GM23248 (cell line): ENCODE data around the gene P3R3URF. TPM values are rescaled to one million over a fixed set of nuclear protein-coding genes. Genes with fewer than 3 reads are reported as not detected.

Experiments used
- DNase-seq: peaks from one replicate; pipeline ENCODE4 v3.0.0-alpha.2; 2015
- H2AFZ ChIP-seq: fragments of 200-600 bp; sonication (generic); 2 replicates; pipeline ENCODE4 v1.6.1; 2016; ENCODE audit warnings: antibody characterized with exemption
- H3F3A ChIP-seq: fragments of 200-600 bp; sonication (generic); 2 replicates; pipeline ENCODE4 v1.6.1; 2016; ENCODE audit warnings: mild to moderate bottlenecking, antibody characterized with exemption, mixed run types; ENCODE audit not compliant: insufficient read depth
- H3K27ac ChIP-seq: fragments of 200-600 bp; sonication (generic); 2 replicates; pipeline ENCODE4 v1.5.1; 2016; ENCODE audit warnings: mild to moderate bottlenecking
- H3K27me3 ChIP-seq: fragments of 200-600 bp; sonication (generic); replicated peaks from 2 replicates; pipeline ENCODE4 v1.6.1; 2016; ENCODE audit warnings: mild to moderate bottlenecking; ENCODE audit not compliant: insufficient read depth
- H3K36me3 ChIP-seq: fragments of 200-600 bp; sonication (generic); 2 replicates; pipeline ENCODE4 v1.6.1; 2016; ENCODE audit warnings: low read depth, mild to moderate bottlenecking
- H3K4me1 ChIP-seq: fragments of 200-600 bp; sonication (generic); 2 replicates; pipeline ENCODE4 v1.6.1; 2016; ENCODE audit warnings: mild to moderate bottlenecking; ENCODE audit not compliant: insufficient read depth
- H3K4me2 ChIP-seq: fragments of 200-600 bp; sonication (generic); one replicate; pipeline ENCODE4 v1.6.1; 2016; ENCODE audit warnings: mild to moderate bottlenecking; ENCODE audit not compliant: unreplicated experiment
- H3K4me3 ChIP-seq: fragments of 200-600 bp; sonication (generic); 2 replicates; pipeline ENCODE4 v1.5.1; 2016; ENCODE audit warnings: mild to moderate bottlenecking
- H3K79me2 ChIP-seq: fragments of 200-600 bp; sonication (generic); 2 replicates; pipeline ENCODE4 v1.6.1; 2016; ENCODE audit warnings: mild to moderate bottlenecking; ENCODE audit not compliant: insufficient read depth
- H3K9ac ChIP-seq: fragments of 200-600 bp; sonication (generic); 2 replicates; pipeline ENCODE4 v1.6.1; 2016; ENCODE audit warnings: mild to moderate bottlenecking
- H3K9me2 ChIP-seq: fragments of 200-600 bp; sonication (generic); 2 replicates; pipeline ENCODE4 v1.6.1; 2016; ENCODE audit warnings: mixed run types, mild to moderate bottlenecking, moderate library complexity; ENCODE audit not compliant: insufficient read depth
- H3K9me3 ChIP-seq: fragments of 200-600 bp; sonication (generic); one replicate; pipeline ENCODE4 v1.6.1; 2017; ENCODE audit warnings: low read depth
- H4K20me1 ChIP-seq: fragments of 200-600 bp; sonication (generic); 2 replicates; pipeline ENCODE4 v1.6.0; 2016; ENCODE audit not compliant: insufficient read depth
- EZH2 ChIP-seq: fragments of 200-600 bp; sonication (generic); IDR thresholded peaks from 2 replicates; pipeline ENCODE4 v1.6.1; 2018; ENCODE audit warnings: antibody characterized with exemption, mild to moderate bottlenecking; ENCODE audit not compliant: insufficient read depth, poor library complexity, severe bottlenecking
- EZH2phosphoT487 ChIP-seq: fragments of 200-600 bp; sonication (generic); IDR thresholded peaks from 2 replicates; pipeline ENCODE4 v1.6.1; 2018; ENCODE audit warnings: antibody characterized with exemption, moderate library complexity, mild to moderate bottlenecking, low read depth; ENCODE audit not compliant: insufficient read depth
- WGBS, 2 experiments: methylation state at CpG; one replicate each; pipeline ENCODE4 v1.1.6; 2015 to 2017; ENCODE audit warnings: low lambda C conversion rate in 2 of 2, low coverage in 1 of 2; ENCODE audit errors: missing lambda C conversion rate in 2 of 2; 5-methylcytosine and 5-hydroxymethylcytosine counted together
- in situ Hi-C: fragments of 300-500 bp; cut with MboI; formaldehyde crosslinking; loops from 2 replicates; pipeline ENCODE4 v1.15.0; 2020
- polyA plus RNA-seq: library from polyadenylated mRNA; unstranded; fragments of >200 nt; fragmentation: Nextera tagmentation; extraction: Ambion mirVana; gene quantifications from 2 replicates; pipeline ENCODE4 v1.2.1, GENCODE V29; 2016
- total RNA-seq: library from RNA; depleted of rRNA; stranded (reverse); fragments of >200 nt; shearing (Covaris generic); gene quantifications from 2 replicates; pipeline ENCODE4 v1.2.3, GENCODE V29; 2014

P3R3URF gene
- total and polyA plus RNA-seq, 2 experiments from 2014 or later, result not detected

DNA sequence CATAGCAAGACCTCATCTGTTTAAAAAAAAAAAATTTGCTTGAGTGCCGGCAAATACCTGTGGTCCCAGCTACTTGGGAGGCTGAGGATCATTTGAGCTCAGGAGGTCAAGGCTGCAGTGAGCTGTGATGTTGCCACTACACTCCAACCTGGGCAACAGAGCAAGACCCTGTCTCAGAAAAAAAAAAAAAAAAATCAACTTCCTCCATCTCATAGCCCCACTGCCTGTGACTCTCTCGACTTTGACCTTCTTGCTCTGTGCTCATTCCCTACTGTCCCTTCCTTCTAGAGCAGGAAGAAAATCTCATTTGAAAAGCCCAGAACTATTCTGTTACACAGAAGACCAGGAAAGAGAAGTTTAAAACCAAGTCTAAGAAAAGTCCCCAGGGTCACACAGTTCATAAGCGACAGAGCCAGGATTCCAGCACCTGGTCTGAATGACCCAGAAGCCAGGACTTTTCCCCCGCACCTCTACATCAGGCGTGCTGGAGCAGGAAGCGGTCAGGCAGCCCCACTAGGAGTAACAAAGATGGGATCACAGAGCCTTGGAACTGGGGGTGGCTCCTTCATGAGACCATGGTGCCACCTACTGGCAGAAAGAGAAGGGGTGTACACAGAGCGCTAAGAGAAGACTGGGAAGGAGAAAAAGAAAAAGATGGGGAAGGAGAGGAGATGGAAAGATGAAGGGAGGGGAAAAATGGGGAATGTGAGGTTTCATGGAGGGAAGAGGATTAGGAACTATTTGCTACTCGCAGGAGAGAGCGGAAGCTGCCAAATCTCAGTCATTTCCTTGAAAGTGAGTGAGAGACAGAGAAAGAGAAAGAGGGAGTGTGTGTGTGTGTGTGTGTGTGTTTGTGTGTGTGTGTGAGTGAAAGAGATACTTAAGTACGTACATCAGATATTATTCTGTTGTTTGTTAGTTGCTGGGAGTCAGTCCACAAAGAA lies 3.1 kb upstream of the P3R3URF start:
- no peaks in the 10 kb centered on the region for H3K9me3 ChIP-seq
- no peaks in the 10 kb centered on the region for H3K9me2 ChIP-seq
- WGBS, 2 experiments, result 15 to 16% methylated on average over 10 of the region's 10 CpGs
- in situ Hi-C loops, result loop anchor here (5.0 kb wide), 1 partner anchor 142 kb away; no protein-coding TSS in a partner anchor
- no peak overlapping the region for H3K27ac ChIP-seq
- H3K4me2 ChIP-seq, result peak overlapping the region; percentile 60
- H3K27me3 ChIP-seq, result no peaks in the 10 kb centered on the region
- H3K4me1 ChIP-seq, result peaks cover 39% of the 10 kb centered on the region
- no peaks in the 10 kb centered on the region for H3K36me3 ChIP-seq
- no peaks in the 10 kb centered on the region for H4K20me1 ChIP-seq
- TF ChIP-seq EZH2, result no peak
- TF ChIP-seq EZH2phosphoT487, result no peak
- H3F3A ChIP-seq, result peaks cover 12% of the 10 kb centered on the region
- DNase-seq, result peak; percentile 92
- H2AFZ ChIP-seq, result peak overlapping the region; percentile 87
- H3K79me2 ChIP-seq, result no peaks in the 10 kb centered on the region
- no peak overlapping the region for H3K4me3 ChIP-seq
- peak overlapping the region; percentile 34; the same call in 1 of the 2 replicates for H3K9ac ChIP-seq

DNA sequence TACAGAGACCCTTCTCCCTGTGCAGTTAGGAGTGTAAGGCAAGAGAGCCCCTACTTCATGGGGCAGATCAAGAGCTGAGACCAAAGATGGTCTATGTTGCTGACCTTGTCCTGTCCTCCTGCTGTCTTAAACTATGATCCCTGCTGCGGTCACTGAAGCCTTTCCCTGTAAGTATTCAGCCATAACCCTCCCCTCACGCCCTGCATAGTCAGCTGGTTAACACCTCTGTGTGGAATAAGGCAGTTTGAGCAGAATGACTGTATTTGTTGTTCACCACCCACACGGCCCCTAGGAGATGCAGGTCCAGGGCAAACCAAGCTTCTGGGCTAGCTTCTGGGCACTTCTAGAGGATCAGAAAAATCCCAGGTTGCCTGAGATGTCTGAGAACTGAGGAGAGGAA lies 1.0 kb downstream of the P3R3URF start:
- H4K20me1 ChIP-seq, result no peaks in the 10 kb centered on the region
- no peak for TF ChIP-seq EZH2phosphoT487
- TF ChIP-seq EZH2, result no peak

DNA sequence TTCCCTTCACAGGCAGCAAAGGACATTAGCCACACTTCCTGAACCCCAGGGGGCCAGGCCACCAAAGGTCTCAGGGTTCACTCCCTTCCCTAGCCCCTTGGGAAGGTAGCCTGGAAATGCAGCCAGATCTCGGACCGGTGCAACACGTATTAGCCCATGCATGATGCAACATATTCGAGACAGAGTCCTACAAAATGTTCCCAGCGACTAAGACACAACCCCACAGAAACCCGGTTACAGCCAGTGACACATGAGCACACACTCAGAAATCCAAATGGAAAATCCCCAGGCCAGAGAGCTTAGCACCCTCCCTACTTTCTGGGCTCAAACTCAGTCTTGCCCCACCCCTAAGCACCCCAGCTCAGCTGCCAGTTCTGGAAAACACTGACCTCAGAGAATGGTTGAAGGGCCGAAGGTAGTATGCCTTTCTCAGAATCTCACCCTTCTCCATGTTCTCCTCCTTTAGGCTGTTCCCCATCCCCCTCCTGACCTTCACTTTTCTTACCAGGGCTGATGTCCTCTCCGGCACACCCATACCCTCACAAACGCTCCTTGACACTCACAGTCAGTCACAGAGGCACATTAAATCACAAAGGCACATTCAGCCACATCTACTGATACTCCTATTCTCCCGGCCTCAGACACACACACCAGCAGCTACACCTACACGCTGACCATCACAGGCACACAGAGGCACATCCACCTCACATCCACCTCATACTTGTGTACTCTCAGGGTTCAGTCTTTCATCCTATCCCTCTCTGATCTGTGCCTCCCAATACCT lies 1.6 kb downstream of the P3R3URF start, which contains the start of gene TSPAN1:
TSPAN1 (plus strand) TSS at position 640 of the 784 bp plus-strand sequence. CDS start 6,021 bp downstream, outside the sequence.
- DNase-seq, result peak; percentile 86
- Histone ChIP-seq H3K4me2 (peak within 1 kb of the TSS; percentile 32), H3K9ac (peak within 1 kb of the TSS; percentile 50), H3K27me3 (peaks cover 4% of the 10 kb centered on the region; the same call in 1 of the 2 replicates), H3K27ac (peak within 1 kb of the TSS; percentile 26; the same call in 1 of the 2 replicates), H3K79me2 (no peaks in the 10 kb centered on the region), H3K9me3 (no peaks in the 10 kb centered on the region), H3K4me1 (peaks cover 23% of the 10 kb centered on the region), H3K36me3 (no peaks in the 10 kb centered on the region), H3K4me3 (no peak within 1 kb of the TSS), H3K9me2 (no peaks in the 10 kb centered on the region), H4K20me1 (no peaks in the 10 kb centered on the region), H2AFZ (peak within 1 kb of the TSS; percentile 71), H3F3A (no peaks in the 10 kb centered on the region)
- 28 to 29% methylated on average over 11 of the region's 11 CpGs for WGBS, 2 experiments
- in situ Hi-C loops, result loop anchor here (5.0 kb wide), 1 partner anchor 137 kb away; no protein-coding TSS in a partner anchor
- TF ChIP-seq EZH2phosphoT487 (no peak), EZH2 (no peak)

More for the DNA sequence above, 1.0 kb downstream of the P3R3URF start:
- Histone ChIP-seq H2AFZ (peak overlapping the region; percentile 71), H3K9me3 (no peaks in the 10 kb centered on the region), H3K9me2 (no peaks in the 10 kb centered on the region), H3K4me2 (no peak overlapping the region), H3F3A (no peaks in the 10 kb centered on the region), H3K4me3 (no peak overlapping the region), H3K4me1 (peaks cover 23% of the 10 kb centered on the region), H3K36me3 (no peaks in the 10 kb centered on the region), H3K27me3 (peaks cover 4% of the 10 kb centered on the region; the same call in 1 of the 2 replicates), H3K27ac (no peak overlapping the region), H3K79me2 (no peaks in the 10 kb centered on the region), H3K9ac (0 out of 2 replicates have a peak overlapping the region, but pooled peaks have one; percentile 50)
- 63 to 67% methylated on average over 3 of the region's 3 CpGs for WGBS, 2 experiments
- peak; percentile 49 for DNase-seq
- in situ Hi-C loops, result loop anchor here (5.0 kb wide), 1 partner anchor 138 kb away; no protein-coding TSS in a partner anchor

DNA sequence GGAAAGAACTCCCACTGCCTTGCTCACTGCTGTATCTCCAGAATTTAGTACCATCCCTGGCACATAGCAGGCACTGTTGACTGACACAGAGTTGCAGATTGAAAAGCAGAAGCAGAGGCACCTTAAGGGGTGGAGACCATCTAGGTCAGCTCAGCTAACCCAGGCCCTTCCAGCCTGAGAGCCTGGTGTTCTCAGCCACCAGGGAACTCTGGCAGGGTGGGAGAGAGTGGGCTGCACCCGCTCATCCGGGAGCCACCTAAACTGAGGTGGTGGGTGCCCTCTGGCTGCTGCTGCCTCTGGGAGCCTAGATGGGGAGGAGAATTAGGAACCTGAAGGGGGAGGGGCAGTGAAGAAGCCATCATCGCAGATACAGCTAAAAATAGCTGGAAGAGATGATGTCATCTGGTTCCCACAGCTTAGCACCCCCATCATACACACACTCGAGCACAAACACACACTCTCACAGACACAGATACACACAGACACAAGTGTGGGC lies 2.9 kb downstream of the P3R3URF start:
- H3K4me3 ChIP-seq, result no peak overlapping the region
- H2AFZ ChIP-seq, result no peak overlapping the region
- H3K9me3 ChIP-seq, result no peaks in the 10 kb centered on the region
- no peak overlapping the region for H3K27ac ChIP-seq
- no peaks in the 10 kb centered on the region for H3K36me3 ChIP-seq
- in situ Hi-C loops, result no loop called here
- H3F3A ChIP-seq, result no peaks in the 10 kb centered on the region
- no peak overlapping the region for H3K9ac ChIP-seq
- H3K79me2 ChIP-seq, result no peaks in the 10 kb centered on the region
- H3K27me3 ChIP-seq, result peaks cover 4% of the 10 kb centered on the region; the same call in 1 of the 2 replicates
- 23 to 33% methylated on average over 4 of the region's 4 CpGs for WGBS, 2 experiments
- H3K4me2 ChIP-seq, result no peak overlapping the region
- peak; percentile 63 for DNase-seq
- H4K20me1 ChIP-seq, result no peaks in the 10 kb centered on the region
- TF ChIP-seq EZH2 (no peak), EZH2phosphoT487 (no peak)
- H3K4me1 ChIP-seq, result peaks cover 23% of the 10 kb centered on the region
- no peaks in the 10 kb centered on the region for H3K9me2 ChIP-seq
